GM18511 (cell line): Measurements from ENCODE around the gene MMP12.
"Not testable (repeated sequence)": the region's sequence is repeated elsewhere in the genome, so short reads cannot be mapped to it uniquely, and the experiment has no call there.

Experiments used
- ATAC-seq: cut with Tn5 transposase; IDR thresholded peaks from one replicate; pipeline ENCODE4 v1.9.1; 2021; ENCODE audit warnings: mild to moderate bottlenecking, moderate library complexity; ENCODE audit not compliant: unreplicated experiment

Gene MMP12

DNA sequence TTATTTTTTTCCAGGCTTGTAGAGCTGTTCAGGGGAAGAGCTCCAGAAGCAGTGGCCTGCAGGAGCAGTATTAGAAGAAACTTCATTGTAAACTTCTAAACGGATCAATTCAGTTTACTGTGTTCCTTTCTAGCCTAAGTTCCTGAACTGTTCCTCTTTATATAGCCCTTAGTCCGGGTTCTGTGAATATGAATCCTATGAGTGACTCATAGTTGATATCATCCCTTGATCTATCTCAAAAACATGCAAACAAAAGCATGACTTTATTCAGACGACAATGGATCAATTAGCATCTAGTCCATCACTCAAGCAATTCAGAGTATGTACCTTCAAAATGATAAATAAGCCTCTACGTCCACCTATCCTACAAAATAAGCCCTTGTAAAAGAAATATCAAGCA, at the start of gene MMP12:
Gene MMP12 (minus strand): TSS at position 131 of the 400 bp plus-strand sequence. CDS start 45 bp downstream, at position 86.
- ATAC-seq, result no peak

DNA sequence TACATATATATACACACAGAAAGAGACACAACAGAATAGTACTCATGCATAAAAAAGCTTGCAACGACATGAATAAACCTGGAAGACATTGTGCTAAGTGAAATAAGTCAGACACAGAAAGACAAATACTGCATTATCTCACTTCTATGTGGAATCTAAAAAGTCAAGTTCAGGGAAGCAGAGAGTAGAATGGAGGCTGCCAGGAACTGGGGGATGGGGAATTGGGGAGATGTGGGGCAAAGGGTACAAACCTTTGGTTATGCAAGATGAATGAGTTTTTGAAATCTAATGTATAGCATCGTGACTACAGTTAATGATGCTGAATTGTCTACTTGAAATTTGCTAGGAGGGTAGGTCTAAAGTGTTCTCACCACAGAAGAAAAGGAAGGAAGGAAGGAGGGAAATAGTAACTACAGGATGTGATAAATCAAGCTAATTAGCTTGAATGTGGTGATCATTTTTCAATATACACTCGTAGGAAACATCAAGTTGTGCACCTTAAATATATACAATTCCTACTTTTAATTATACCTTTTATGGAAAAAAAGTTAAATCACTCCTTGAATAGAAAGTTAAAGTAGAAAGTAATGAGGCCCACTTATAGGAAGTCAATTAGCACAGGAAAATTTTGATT, 46.9 kb upstream of the MMP12 start:
- ATAC-seq, result no peak

DNA sequence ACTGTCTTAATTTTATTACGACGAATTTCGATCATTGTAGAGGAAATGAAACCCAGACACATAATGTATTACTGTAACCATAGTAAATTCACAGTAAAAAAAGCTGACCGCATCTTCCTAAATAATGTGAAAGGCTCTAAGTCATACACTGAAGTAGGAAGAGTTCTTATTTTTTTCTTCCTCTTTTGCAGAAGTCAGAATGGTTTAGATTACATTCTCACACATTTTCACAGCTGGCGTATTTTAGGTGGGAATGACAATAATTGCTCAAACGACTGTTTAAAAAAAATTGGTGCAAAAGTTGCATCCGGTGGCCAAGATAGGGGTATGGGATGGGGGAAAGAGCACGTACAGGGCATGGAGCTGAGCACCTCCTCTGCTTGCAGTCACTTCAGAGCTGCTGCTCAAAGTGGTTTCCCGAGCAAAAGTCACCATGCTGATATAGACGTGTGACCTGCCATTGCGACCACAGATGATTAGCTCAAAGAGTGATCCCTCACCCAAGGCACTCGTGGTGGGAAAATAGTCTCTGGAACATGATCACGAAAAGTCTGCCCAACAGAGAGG, 45.4 kb upstream of the MMP12 start:
- peak; percentile 95 for ATAC-seq

DNA sequence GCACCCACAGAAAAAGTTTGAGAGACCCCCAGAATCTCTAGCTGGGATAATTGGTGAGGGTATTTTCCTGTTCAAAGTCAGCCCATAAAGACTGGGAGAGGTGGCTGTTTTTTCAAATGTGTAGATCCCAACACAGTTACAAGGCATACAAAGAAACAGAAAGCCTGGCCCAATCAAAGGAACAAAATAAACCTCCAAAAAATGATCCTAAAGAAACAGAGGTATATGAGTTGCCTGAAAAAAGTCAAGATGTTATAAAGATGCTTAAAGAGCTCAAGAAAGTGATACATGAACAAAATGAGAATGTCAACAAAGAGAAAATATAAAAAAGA, 40.2 kb upstream of the MMP12 start:
- ATAC-seq, result no peak

DNA sequence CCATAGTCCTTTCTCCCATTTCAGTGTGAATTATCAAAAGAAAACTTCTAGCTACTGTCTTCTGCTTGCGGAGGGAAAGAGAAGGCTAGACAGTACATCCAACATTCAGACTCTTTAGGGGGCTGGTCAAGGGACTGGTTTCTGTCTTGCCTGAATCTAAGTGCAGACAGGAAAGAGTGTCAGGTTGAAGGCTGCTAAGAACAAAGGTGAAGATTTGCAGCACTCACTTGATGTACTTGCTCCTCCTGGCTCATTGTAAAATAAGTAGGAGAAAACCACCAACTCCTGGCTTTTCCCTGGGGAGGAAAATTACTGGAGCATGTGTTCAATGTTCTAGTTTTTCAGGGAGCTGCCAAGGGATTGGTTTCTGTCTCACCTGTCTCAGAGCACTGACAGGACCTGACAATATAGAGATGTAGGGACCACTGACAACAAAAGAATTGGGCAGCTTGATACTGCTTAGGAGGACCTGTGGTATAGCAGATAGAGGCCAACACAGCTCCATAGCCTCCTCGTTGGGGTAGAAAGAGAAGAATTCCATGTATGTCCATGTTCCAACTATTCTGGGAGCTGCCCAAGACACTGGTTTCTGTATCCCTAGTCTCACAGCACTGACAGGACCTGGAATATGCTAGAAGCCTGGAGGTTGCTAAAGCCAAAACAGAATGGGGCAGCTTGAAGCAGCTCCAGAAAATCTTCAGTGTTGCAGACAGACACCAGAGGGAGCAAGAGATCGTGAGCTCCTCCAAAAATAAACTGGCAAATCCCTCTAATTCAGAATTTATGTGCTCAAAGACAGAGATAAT, 39.7 kb upstream of the MMP12 start:
- peak; percentile 54 for ATAC-seq

DNA sequence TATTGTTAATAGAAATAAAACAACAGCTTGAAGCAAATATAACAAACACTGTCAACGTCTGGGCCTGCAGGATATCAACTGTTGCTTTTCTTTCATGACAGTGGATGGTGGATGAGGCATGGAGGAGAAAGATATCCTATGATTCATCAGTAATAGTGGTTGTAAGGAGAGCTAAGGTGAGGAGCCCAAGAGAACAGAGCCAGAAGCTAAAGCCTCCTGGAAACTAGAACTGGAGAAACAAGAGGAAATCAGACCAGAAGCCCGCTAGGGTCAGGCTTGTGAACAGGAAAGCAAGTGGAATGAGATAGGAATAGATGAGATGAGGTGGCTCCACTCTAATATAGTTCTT, 37.7 kb upstream of the MMP12 start:
- ATAC-seq, result no peak

DNA sequence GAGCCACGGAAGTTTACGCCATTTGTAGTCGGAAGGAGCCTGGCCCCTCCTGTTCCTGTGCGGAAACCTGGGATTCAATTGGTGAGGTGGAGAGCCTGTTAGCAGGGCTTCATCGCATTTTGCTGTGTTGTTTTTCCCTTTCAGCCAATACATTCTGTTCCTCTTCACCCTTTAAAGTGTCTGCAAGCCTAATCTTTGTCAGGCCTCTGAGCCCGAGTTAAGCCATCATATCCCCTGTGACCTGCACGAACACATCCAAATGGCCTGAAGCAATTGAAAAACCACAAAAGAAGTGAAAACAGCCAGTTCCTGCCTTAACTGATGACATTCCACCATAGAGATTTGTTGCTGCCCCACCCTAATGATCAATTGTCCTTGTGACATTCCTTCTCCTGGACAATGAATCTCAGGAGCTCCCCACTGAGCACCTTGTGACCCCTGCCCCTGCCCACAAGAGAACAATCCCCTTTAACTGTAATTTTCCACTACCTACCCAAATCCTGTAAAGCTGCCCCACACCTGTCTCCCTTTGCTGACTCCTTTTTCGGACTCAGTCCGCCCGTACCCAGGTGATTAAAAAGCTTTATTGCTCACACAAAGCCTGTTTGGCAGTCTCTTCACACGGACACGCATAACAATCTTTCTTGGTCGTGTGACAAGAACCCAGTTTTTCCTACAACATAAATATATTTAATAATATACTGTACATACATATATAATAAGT, 37.1 kb upstream of the MMP12 start:
- no peak for ATAC-seq

DNA sequence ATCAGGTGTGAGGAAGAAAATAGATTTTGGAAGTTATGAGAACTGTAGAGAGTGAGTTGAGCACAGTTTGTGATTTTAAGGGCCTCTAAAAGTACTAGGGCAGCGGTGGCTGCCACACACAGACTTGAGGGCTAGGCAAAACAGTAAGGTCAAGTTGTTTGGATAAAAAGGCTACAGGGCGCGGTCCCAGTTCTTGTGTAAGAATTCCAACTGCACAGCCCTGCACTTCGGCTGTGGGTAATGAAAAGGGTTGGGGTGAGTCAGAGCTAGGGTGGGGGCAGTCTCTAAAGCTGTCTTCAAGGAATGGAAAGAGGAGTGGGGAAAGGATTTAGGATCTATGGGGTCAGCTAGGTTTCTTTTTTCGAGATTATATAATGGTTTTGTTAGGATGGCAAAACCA, 31.1 kb upstream of the MMP12 start:
- not testable (repeated sequence) for ATAC-seq

DNA sequence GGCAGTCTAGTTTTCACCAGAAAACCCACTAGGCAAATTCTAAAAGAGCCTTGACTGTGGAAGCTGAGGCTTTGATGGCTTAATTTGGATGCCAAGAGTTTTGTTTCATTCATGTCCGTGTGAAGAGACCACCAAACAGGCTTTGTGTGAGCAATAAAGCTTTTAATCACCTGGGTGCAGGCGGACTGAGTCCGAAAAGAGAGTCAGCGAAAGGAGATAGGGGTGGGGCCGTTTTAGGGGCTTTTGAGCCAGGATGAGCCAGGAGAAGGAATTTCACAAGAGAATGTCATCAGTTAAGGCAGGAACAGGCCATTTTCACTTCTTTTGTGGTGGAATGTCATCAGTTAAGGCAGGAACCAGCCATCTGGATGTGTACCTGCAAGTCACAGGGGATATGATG, 29.1 kb upstream of the MMP12 start:
- ATAC-seq, result not testable (repeated sequence)

DNA sequence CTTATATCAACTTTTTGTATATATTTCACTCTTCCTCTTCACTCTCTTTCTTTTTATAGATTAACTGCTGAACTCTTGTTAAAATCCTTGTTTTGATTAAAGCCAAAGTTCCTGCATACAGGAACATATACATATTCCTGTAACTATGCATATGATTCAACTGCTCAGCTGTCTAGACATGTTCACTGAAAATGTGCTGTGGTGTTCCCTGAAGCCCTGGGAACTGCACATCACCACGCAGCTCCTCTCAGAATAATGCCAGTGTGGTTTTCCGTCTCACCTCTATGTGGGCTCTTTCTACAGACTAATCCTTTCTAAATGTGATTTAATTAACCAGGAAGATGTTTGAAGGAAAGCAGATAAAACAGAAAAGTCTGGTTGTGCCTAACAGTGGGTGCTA, 25.6 kb upstream of the MMP12 start:
- no peak for ATAC-seq

DNA sequence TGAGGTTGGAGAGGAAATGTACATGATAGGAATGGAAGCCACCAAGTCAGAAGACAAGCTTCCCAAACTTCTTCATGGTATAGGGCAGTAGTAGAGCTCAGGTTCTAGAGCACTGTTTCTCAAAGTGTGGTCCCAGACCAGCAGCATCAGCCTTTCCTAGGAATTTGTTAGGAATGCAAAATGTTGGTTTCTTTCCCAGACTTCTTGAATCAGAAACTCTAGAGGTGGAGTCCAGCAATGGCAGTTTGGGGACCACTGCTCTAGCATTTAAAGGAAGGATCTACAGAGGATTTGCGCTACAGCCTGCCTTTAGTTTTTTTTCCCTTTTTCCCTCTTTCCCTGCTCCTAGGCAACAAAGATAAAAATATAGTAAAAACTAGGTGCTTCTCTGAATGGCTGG, 17.0 kb upstream of the MMP12 start:
- no peak for ATAC-seq

DNA sequence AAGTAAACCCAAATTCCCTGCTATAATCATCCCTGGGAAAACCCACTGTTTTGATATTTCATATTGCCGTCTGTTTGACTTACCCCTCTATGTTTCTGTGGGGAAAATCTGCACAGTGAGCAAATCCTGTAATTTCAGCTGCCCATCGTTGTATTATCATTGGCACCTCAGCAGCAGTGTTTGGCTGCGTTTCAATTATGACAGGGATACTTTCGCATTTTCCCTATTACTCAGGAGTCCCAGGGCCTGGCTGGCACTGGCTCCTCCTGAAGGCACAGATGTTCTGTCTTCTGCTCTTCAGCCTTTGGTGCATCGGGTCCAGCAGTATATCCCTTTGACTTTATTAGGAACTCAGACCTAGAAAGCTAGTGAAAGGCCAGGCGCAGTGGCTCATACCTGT, 12.2 kb upstream of the MMP12 start:
- no peak for ATAC-seq

DNA sequence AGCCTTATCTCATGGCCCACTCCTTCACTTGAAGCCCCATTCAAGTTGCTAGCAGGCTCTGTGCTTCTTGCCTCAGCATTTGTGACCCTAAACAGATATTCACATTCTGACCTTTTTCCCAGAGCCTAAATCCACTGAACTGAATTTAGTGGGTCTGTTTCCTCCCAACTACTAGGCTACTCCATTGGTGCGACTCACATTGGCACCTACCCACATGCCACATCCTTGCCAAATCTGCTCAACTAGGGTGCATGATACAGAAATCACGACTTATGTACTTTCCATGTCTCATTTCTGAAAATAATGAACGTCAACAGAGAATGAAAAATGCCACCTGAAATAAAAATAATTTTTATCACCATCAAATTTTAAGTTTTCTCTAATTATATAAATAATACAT, 8.4 kb upstream of the MMP12 start:
- ATAC-seq, result peak; percentile 12

DNA sequence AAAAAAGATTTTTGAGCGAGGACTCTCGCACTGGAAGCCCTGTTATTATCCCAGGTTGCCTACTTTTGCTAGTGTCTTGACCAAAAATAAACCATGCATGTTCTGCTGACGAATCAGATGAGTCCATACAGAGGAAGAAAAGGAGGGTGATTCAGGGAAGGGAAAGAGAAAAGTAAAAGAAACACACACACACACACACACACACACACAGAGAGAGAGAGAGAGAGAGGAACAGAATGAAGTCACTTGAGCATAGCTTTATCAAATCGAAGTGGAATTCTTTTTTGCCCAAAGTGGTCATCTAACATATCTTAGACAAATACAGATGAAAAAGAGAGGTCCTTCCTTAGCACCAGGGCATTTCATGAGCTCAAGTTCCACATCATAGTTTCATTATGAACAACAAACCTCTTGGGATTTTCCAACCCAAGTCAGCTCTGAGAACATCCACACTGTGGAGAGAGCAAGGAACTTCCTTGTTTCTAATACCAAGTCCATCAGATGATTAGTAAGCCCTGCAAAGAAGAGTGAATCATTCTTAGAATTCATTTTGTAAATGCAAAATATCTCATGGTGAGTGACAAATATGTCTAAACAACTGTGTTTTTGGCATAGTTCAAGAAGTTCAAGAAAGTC, 7.7 kb upstream of the MMP12 start:
- peak; percentile 77 for ATAC-seq

DNA sequence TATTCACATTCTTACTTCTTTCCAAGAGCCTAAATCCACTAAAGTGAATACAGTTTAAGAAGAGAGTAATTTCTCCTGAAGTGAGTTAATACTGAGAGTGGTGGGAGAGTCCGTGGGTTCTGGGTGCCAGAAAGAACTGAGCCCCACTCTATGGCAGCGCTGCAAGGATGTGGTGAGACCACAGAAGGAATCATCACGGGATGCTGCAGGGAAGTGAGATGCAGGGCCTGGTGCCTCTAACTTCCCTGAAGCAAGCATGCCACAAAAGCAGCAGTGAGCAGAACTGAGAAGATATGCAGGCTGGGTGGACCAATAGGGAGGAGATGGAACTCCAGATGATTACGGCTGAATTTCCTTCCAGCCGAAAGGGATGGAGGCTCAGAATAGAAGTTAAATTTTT, 5.0 kb upstream of the MMP12 start:
- ATAC-seq, result no peak

DNA sequence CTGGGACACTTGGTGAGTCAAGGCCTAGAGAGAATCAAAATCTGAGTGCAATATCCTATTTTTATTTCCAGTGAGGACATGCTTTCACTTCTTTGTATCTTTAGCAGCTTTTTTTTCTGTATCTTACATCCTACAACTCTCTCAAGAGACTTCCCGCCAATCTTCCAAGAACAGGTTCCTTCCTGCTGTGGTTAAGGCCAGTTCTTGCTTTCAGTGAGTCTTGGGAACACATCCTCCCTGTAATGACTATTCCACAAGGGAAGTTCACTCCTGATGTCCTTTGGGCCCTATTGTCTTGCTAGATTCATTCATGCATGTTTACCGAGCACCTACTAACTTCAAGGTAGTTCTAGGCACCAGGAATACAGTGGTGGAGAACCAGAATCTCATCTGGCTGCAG, 3.8 kb upstream of the MMP12 start:
- no peak for ATAC-seq

DNA sequence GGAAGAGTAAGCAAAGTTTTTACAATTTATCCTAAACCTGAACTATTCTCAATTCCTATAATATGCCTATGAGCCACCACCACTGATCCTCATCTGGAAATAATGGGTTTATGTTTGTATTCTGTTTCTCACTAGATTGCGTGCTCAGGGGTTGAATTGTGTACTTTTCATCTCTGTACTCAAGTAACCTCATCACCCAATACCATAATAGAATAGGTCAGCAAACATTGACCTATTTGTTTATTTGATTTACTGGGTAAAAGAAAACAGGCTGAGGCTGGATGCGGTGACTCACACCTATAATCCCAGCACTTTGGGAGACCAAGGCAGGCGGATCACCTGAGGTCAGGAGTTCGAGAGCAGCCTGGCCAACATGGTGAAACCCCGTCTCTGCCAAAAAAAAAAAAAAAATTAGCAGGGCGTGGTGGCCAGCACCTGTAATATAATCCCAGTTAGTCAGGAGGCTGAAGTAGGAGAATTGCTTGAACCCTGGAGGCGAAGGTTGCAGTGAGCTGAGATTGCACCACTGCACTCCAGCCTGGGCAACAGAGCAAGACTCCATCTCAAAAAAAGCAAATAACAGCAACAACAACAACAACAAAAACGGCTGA, 5.3 kb downstream of the MMP12 start:
- ATAC-seq, result not testable (repeated sequence)

DNA sequence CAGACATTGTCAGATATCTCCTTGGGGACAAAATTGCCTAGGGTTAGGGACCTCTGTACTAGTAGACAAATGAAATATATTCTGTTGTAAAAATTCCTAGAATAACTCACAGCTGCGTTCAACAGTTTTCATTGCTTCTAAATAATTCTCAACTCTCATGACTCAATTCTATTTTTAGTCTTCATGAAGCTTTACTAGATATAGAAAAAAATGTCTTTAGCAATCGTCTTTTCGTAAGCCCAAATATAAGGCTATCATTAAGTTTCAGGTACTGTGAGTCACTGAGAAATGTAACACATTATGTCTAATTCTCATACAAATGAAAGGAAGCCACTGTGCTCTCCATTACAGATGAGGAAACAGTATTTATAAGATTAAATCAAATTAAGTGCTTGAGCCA, 6.4 kb downstream of the MMP12 start:
- no peak for ATAC-seq

DNA sequence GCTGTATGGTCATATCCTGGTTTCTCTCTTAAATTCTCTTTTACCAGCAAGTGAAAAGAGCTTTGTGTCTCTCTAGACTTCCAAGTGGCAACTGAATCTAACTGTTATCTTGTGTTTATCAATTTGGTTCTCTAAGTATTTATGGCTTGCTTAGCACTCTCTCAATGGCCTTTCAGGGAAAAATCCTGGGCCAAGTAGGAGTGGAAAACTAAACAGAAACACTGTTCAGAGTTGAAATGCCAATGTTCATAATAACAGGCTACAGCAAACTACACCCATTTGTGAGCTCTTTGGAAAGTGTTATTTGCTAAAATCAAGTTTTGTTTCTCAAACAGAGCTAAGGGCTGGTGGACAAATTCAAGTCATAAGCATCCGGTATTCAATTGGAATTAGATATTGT, 10.1 kb downstream of the MMP12 start:
- ATAC-seq, result no peak

DNA sequence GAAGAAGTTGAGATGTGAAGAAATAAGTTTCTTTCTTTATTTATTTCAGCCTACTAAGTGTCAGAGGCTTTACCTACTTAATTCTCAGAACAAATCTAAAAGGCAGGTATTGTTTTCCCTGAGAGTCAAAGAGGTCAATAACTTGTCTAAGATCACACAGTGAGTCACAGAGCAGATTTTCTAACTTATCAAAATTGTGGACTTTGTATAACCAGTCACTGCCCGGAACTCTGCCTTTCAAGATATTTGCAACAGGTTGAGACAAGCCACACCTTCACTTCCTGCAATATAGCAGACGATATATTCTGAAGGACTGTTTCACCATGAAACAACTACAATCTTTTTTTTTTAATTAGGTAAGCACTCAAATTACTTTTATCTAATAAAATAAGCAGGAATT, 20.8 kb downstream of the MMP12 start:
- no peak for ATAC-seq

DNA sequence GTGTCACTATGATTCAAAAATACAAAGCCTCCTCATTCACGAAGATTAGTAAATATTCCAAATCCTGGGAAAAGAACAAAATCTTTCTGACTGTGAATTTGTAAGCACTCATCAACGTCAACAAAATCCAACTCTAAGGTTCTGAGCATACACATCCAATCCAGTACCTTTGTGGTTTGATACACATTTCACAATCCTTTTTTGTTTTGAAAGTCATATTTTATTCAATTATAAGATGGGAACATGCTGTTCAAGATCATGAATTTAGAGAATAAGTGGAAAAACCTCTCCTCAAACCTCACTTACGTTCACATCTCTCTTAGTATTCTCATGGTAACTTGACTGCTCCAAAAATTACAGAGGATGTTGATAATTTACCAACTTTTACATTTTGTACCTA, 21.7 kb downstream of the MMP12 start:
- ATAC-seq, result no peak
